DMS 273 (cell line): ENCODE data around the gene MICALL2.
A peak's percentile ranks its signal among the peaks of the same experiment; 100 is the strongest.

Source experiments
- DNase-seq: peaks from one replicate; lab custom pipeline; 2025; ENCODE audit not compliant: unreplicated experiment; lab: John Stamatoyannopoulos, UW

The MICALL2 gene

GRCh38 chr7:1493571-1493970, 34.3 kb upstream of the MICALL2 start:
- no peak for DNase-seq

- no peak for DNase-seq
Measured at GRCh38 chr7:1493129-1493528, 33.9 kb upstream of the MICALL2 start.

GRCh38 chr7:1492640-1493039, 33.4 kb upstream of the MICALL2 start:
- no peak for DNase-seq

- no peak for DNase-seq
Measured at GRCh38 chr7:1492221-1492620, 33.0 kb upstream of the MICALL2 start.

- DNase-seq: no peak
Measured at GRCh38 chr7:1490837-1491236, 31.6 kb upstream of the MICALL2 start.

GRCh38 chr7:1489336-1489735, 30.1 kb upstream of the MICALL2 start:
- DNase-seq: no peak

- DNase-seq: no peak
Measured at GRCh38 chr7:1488016-1488415, 28.7 kb upstream of the MICALL2 start.

- DNase-seq: no peak
Measured at GRCh38 chr7:1487466-1487865, 28.2 kb upstream of the MICALL2 start.

- no peak for DNase-seq
Measured at GRCh38 chr7:1486571-1486970, 27.3 kb upstream of the MICALL2 start.

- no peak for DNase-seq
Measured at GRCh38 chr7:1485156-1485555, 25.9 kb upstream of the MICALL2 start.

- no peak for DNase-seq
Measured at GRCh38 chr7:1484569-1484968, 25.3 kb upstream of the MICALL2 start.

GRCh38 chr7:1483536-1484505, 24.6 kb upstream of the MICALL2 start:
- no peak for DNase-seq

- DNase-seq: no peak
Measured at GRCh38 chr7:1483079-1483478, 23.8 kb upstream of the MICALL2 start.

- DNase-seq: no peak
Measured at GRCh38 chr7:1481300-1481699, 22.0 kb upstream of the MICALL2 start.

- no peak for DNase-seq
Measured at GRCh38 chr7:1480670-1481069, 21.4 kb upstream of the MICALL2 start.

- DNase-seq: no peak
Measured at GRCh38 chr7:1479287-1479686, 20.0 kb upstream of the MICALL2 start.

GRCh38 chr7:1478480-1478879, 19.2 kb upstream of the MICALL2 start:
- no peak for DNase-seq

- DNase-seq: no peak
Measured at GRCh38 chr7:1476859-1477258, 17.6 kb upstream of the MICALL2 start.

- no peak for DNase-seq
Measured at GRCh38 chr7:1475991-1476390, 16.7 kb upstream of the MICALL2 start.

GRCh38 chr7:1475393-1475792, 16.1 kb upstream of the MICALL2 start:
- no peak for DNase-seq

- DNase-seq: no peak
Measured at GRCh38 chr7:1474736-1475135, 15.5 kb upstream of the MICALL2 start.

- DNase-seq: peak; percentile 96
Measured at GRCh38 chr7:1473864-1474512, 14.7 kb upstream of the MICALL2 start.
